ENCODE results near the gene CFAP90.

The CFAP90 gene

GRCh38 chr5:7867260-7867659 lies 16.3 kb upstream of the CFAP90 start:
- no peak for DNase-seq

GRCh38 chr5:7866196-7866595 lies 15.3 kb upstream of the CFAP90 start:
- no peak for DNase-seq

GRCh38 chr5:7857926-7858632 lies 7.1 kb upstream of the CFAP90 start:
- no peak for DNase-seq

- DNase-seq: no peak
Observed at GRCh38 chr5:7857361-7857760, 6.4 kb upstream of the CFAP90 start.

- DNase-seq: no peak
Observed at GRCh38 chr5:7856855-7857254, 5.9 kb upstream of the CFAP90 start.

- DNase-seq: no peak
Observed at GRCh38 chr5:7855611-7856010, 4.7 kb upstream of the CFAP90 start.

GRCh38 chr5:7852988-7853387 lies 2.1 kb upstream of the CFAP90 start:
- DNase-seq: no peak

- no peak for DNase-seq
Observed at GRCh38 chr5:7852542-7852941, 1.6 kb upstream of the CFAP90 start.

- no peak for DNase-seq
Observed at GRCh38 chr5:7851617-7852289, 820 bp upstream of the CFAP90 start.

- no peak for DNase-seq
Observed at GRCh38 chr5:7851240-7851592, 283 bp upstream of the CFAP90 start.

- no peak for DNase-seq
Observed at GRCh38 chr5:7849681-7850394, 1.1 kb downstream of the CFAP90 start.

- DNase-seq: no peak
Observed at GRCh38 chr5:7848296-7848695, 2.6 kb downstream of the CFAP90 start.

- DNase-seq: no peak
Observed at GRCh38 chr5:7846327-7846726, 4.6 kb downstream of the CFAP90 start.

GRCh38 chr5:7845557-7845956 lies 5.4 kb downstream of the CFAP90 start:
- no peak for DNase-seq

GRCh38 chr5:7844901-7845300 lies 6.0 kb downstream of the CFAP90 start:
- DNase-seq: no peak

GRCh38 chr5:7842531-7842930 lies 8.4 kb downstream of the CFAP90 start:
- DNase-seq: no peak

GRCh38 chr5:7837403-7837802 lies 13.5 kb downstream of the CFAP90 start:
- no peak for DNase-seq

- DNase-seq: no peak
Observed at GRCh38 chr5:7834982-7835381, 16.0 kb downstream of the CFAP90 start.

- DNase-seq: no peak
Observed at GRCh38 chr5:7828269-7828668, 22.7 kb downstream of the CFAP90 start.

GRCh38 chr5:7827610-7828009 lies 23.3 kb downstream of the CFAP90 start:
- no peak for DNase-seq

- DNase-seq: no peak
Observed at GRCh38 chr5:7825630-7826029, 25.3 kb downstream of the CFAP90 start.

GRCh38 chr5:7824995-7825394 lies 25.9 kb downstream of the CFAP90 start:
- DNase-seq: no peak

GRCh38 chr5:7823594-7823993 lies 27.3 kb downstream of the CFAP90 start:
- no peak for DNase-seq

GRCh38 chr5:7822449-7822848 lies 28.5 kb downstream of the CFAP90 start:
- DNase-seq: no peak
